Measurements from ENCODE around the gene C1orf74. TPM values are rescaled to one million over a fixed set of nuclear protein-coding genes. Genes with fewer than 3 reads are reported as not detected.
A peak's percentile ranks its signal among the peaks of the same experiment; 100 is the strongest.

Gene C1orf74
- total and polyA plus RNA-seq, 10 donors = 0.96 to 2.7 (median 1.7) TPM

GRCh38 chr1:209733409-209734192 is 50.8 kb downstream of the C1orf74 start:
- DNase-seq = no peak
- Histone ChIP-seq H3K9me3 (no peaks in the 10 kb centered on the region), H3K36me3 (no peaks in the 10 kb centered on the region), H3K4me3 (no peak overlapping the region), H3K27ac (peak overlapping the region in 4 of 8 donors; percentile 5 to 32 (median 17)), H3K4me1 (peaks cover 0 to 14% (median 6%) of the 10 kb centered on the region in 6 donors), H3K27me3 (replicated peaks in 1 of 7) (no peaks in the 10 kb centered on the region)
- 65 to 78% (median 68%) methylated on average over 3 of the region's 3 CpGs for WGBS, 5 donors
- intact Hi-C loops (cut with DNase I; ENCODE audit: low total_unique reads) = no loop called here
- TF ChIP-seq CTCF (IDR thresholded peaks at IDR 0.05 in 8 of 11, conservative IDR thresholded peaks at IDR 0.05 in 3 of 11) (no peak), POLR2AphosphoS5 (IDR thresholded peaks at IDR 0.05) (no peak), POLR2A (IDR thresholded peaks at IDR 0.05) (no peak)

- no peaks in the 10 kb centered on the region for H3K9me3 ChIP-seq
- H3K4me1 ChIP-seq = peaks cover 0 to 14% (median 6%) of the 10 kb centered on the region in 6 donors
- no peak for DNase-seq
- intact Hi-C loops (cut with DNase I; ENCODE audit: low total_unique reads) = no loop called here
- H3K27ac ChIP-seq = no peak overlapping the region
- WGBS, 5 donors = 78 to 100% (median 90%) methylated on average over 1 of the region's 1 CpG
- no peak overlapping the region for H3K4me3 ChIP-seq
- H3K27me3 ChIP-seq (replicated peaks in 1 of 7) = no peaks in the 10 kb centered on the region
- TF ChIP-seq CTCF (IDR thresholded peaks at IDR 0.05 in 8 of 11, conservative IDR thresholded peaks at IDR 0.05 in 3 of 11) (no peak), POLR2A (IDR thresholded peaks at IDR 0.05) (no peak)
- no peaks in the 10 kb centered on the region for H3K36me3 ChIP-seq
Observed at GRCh38 chr1:209732725-209733124, 51.6 kb downstream of the C1orf74 start.

GRCh38 chr1:209729436-209729835 is 54.9 kb downstream of the C1orf74 start:
- Histone ChIP-seq H3K4me1 (peaks cover 0 to 14% (median 3%) of the 10 kb centered on the region in 6 donors), H3K27me3 (replicated peaks in 1 of 7) (no peaks in the 10 kb centered on the region), H3K9me3 (no peaks in the 10 kb centered on the region), H3K36me3 (no peaks in the 10 kb centered on the region), H3K4me3 (no peak overlapping the region), H3K27ac (no peak overlapping the region)
- TF ChIP-seq POLR2A (IDR thresholded peaks at IDR 0.05) = no peak
- TF ChIP-seq CTCF (IDR thresholded peaks at IDR 0.05 in 8 of 11, conservative IDR thresholded peaks at IDR 0.05 in 3 of 11) = no peak
- TF ChIP-seq POLR2AphosphoS5 (IDR thresholded peaks at IDR 0.05) = no peak
- DNase-seq = no peak
- intact Hi-C loops (cut with DNase I; ENCODE audit: low total_unique reads) = no loop called here
- 54 to 82% (median 76%) methylated on average over 1 of the region's 1 CpG for WGBS, 5 donors

Other genes with a start within 250 kb of the C1orf74 start
- gene CAMK1G, start 200.8 kb downstream of the C1orf74 start, total RNA-seq = 10 to 100 TPM in 1 of 7 donors, 1 to 10 TPM in 6; 2.7 to 12.2 (median 4.7) TPM
- gene CAMK1G, start 200.8 kb downstream of the C1orf74 start, polyA plus RNA-seq = 1 to 10 TPM in 1 of 3 donors, under 1 TPM in 2; 0.68 to 1.4 (median 0.76) TPM
- gene LAMB3, start 132.1 kb downstream of the C1orf74 start, total RNA-seq = 1 to 10 TPM in 2 of 7 donors, under 1 TPM in 5; 0.43 to 3.4 (median 0.82) TPM
- gene LAMB3, start 132.1 kb downstream of the C1orf74 start, polyA plus RNA-seq = under 1 TPM; 0.54 to 0.93 (median 0.77) TPM
- gene G0S2, start 109.1 kb downstream of the C1orf74 start, total RNA-seq = 100 to 1,000 TPM in 1 of 7 donors, 10 to 100 TPM in 6; 12.5 to 126 (median 22.3) TPM
- 10 to 100 TPM; 34.2 to 77.0 (median 41.0) TPM for gene G0S2, start 109.1 kb downstream of the C1orf74 start, polyA plus RNA-seq
- gene HSD11B1, start 79.7 kb downstream of the C1orf74 start, total RNA-seq = 10 to 100 TPM in 2 of 7 donors, 1 to 10 TPM in 5; 1.8 to 14.9 (median 4.2) TPM
- 1 to 10 TPM; 2.6 to 3.5 (median 3.2) TPM for gene HSD11B1, start 79.7 kb downstream of the C1orf74 start, polyA plus RNA-seq
- 100 to 1,000 TPM in 4 of 7 donors, 10 to 100 TPM in 3; 97.7 to 134 (median 109) TPM for gene TRAF3IP3, start 28.5 kb downstream of the C1orf74 start, total RNA-seq
- 100 to 1,000 TPM in 2 of 3 donors, 10 to 100 TPM in 1; 95.4 to 189 (median 107) TPM for gene TRAF3IP3, start 28.5 kb downstream of the C1orf74 start, polyA plus RNA-seq
- 1 to 10 TPM; 3.1 to 5.6 (median 4.0) TPM for gene IRF6, start 21.6 kb upstream of the C1orf74 start, total RNA-seq
- gene IRF6, start 21.6 kb upstream of the C1orf74 start, polyA plus RNA-seq = 1 to 10 TPM in 2 of 3 donors, under 1 TPM in 1; 0.59 to 1.6 (median 1.4) TPM
- gene UTP25, start 43.4 kb upstream of the C1orf74 start, total RNA-seq = 10 to 100 TPM in 3 of 7 donors, 1 to 10 TPM in 4; 8.7 to 13.4 (median 10.0) TPM
- gene UTP25, start 43.4 kb upstream of the C1orf74 start, polyA plus RNA-seq = 1 to 10 TPM; 1.8 to 3.2 (median 2.2) TPM
- gene SYT14, start 153.7 kb upstream of the C1orf74 start, total RNA-seq = not detected
- gene SYT14, start 153.7 kb upstream of the C1orf74 start, polyA plus RNA-seq = under 1 TPM in 1 of 3 donors, not detected in 2; under 0.01 TPM